Body of pancreas (tissue), 4 donors: ENCODE measurements around the gene FFAR2. TPM values are rescaled to one million over a fixed set of nuclear protein-coding genes. Genes with fewer than 3 reads are reported as not detected.
"Not testable (repeated sequence)": the region's sequence is repeated elsewhere in the genome, so short reads cannot be mapped to it uniquely, and the experiment has no call there.

ENCODE experiments used
- ATAC-seq: fragments of 150-250 bp; one replicate; pipeline ENCODE4 v1.9.1; 2016
- DNase-seq, 4 donors: peaks; one replicate each; pipeline ENCODE4 v3.0.0-alpha.2; 2019
- H3K27ac ChIP-seq, 4 donors: fragments of 200-600 bp; sonication (generic); 1 replicate in 3 of 4; 2 replicates in 1 of 4; pipeline versions ENCODE4 v1.5.1 to v1.6.1; 2016 to 2019; ENCODE audit warnings: mild to moderate bottlenecking in 1 of 4, mixed read lengths in 1 of 4, moderate library complexity in 1 of 4
- H3K27me3 ChIP-seq, 2 donors: fragments of 200-600 bp; sonication (generic); one replicate each; pipeline ENCODE4 v1.6.0; 2016; ENCODE audit warnings: mild to moderate bottlenecking in 1 of 2
- H3K36me3 ChIP-seq, 2 donors: fragments of 200-600 bp; sonication (generic); replicated peaks in 1 of 2; 2 replicates each; pipeline ENCODE4 v1.5.1; 2016; ENCODE audit warnings: low read depth in 2 of 2; ENCODE audit not compliant: insufficient read depth in 1 of 2
- H3K4me1 ChIP-seq: fragments of 200-600 bp; sonication (generic); one replicate; pipeline ENCODE4 v1.6.0; 2016
- H3K4me3 ChIP-seq, 2 donors: fragments of 200-600 bp; sonication (generic); 1 replicate in 1 of 2; 2 replicates in 1 of 2; pipeline ENCODE4 v1.5.1; 2016 to 2019
- H3K9me3 ChIP-seq, 3 donors: fragments of 200-600 bp; sonication (generic); 1 replicate in 2 of 3; 2 replicates in 1 of 3; pipeline ENCODE4 v1.5.1; 2016
- CTCF ChIP-seq, 7 experiments: fragments of 450-650 bp in 4 of 7; fragments of 200-600 bp in 3 of 7; sonication (generic) in 3 of 7; IDR thresholded peaks; one replicate each; pipeline ENCODE4 v1.5.1; 2016 to 2019; ENCODE audit warnings: antibody characterized with exemption in 7 of 7
- POLR2A ChIP-seq, 3 donors: fragments of 450-650 bp; IDR thresholded peaks; one replicate each; pipeline ENCODE4 v1.6.1; 2016; ENCODE audit warnings: antibody characterized with exemption in 3 of 3, mild to moderate bottlenecking in 2 of 3
- WGBS, 2 donors: methylation state at CpG; one replicate each; pipeline ENCODE4 v1.1.5; 2017; 5-methylcytosine and 5-hydroxymethylcytosine counted together
- intact Hi-C: fragments of 100-400 bp; cut with DNase I; formaldehyde crosslinking; loops from one replicate; pipeline ENCODE4 v1.15.1; 2023
- total RNA-seq, 2 donors: library from RNA; depleted of rRNA; stranded (reverse); fragments of >200 nt; gene quantifications; one replicate each; pipeline ENCODE4 v1.1.0, GENCODE V29; 2016

FFAR2 gene
- total RNA-seq, 2 donors from 2014 or later, result not detected

GRCh38 chr19:35400773-35401100 lies 47.3 kb upstream of the FFAR2 start:
- Histone ChIP-seq H3K4me1 (peaks cover 9% of the 10 kb centered on the region), H3K9me3 (no peaks in the 10 kb centered on the region), H3K4me3 (no peak overlapping the region), H3K27ac (no peak overlapping the region), H3K27me3 (no peaks in the 10 kb centered on the region), H3K36me3 (no peaks in the 10 kb centered on the region)
- no peak for TF ChIP-seq CTCF (IDR thresholded peaks at IDR 0.05)
- TF ChIP-seq POLR2A (IDR thresholded peaks at IDR 0.05), result no peak
- no peak for ATAC-seq
- no peak for DNase-seq
- intact Hi-C loops, result no loop called here
- WGBS, 2 donors, result 83 to 93% methylated on average over 7 of the region's 7 CpGs

- intact Hi-C loops, H3K27me3 ChIP-seq, DNase-seq, H3K36me3 ChIP-seq, H3K4me3 ChIP-seq, ATAC-seq, H3K9me3 ChIP-seq, H3K4me1 ChIP-seq, H3K27ac ChIP-seq: not testable (repeated sequence)
- 88 to 90% methylated on average over 9 of the region's 9 CpGs for whole genome bisulfite sequencing, 2 donors
Observed at GRCh38 chr19:35401416-35401815, 46.6 kb upstream of the FFAR2 start.

GRCh38 chr19:35403116-35403760 lies 44.8 kb upstream of the FFAR2 start:
- peak in 1 of 4 donors; percentile 15 for DNase-seq
- no peak for ATAC-seq
- H3K27me3 ChIP-seq, result no peaks in the 10 kb centered on the region
- no peak overlapping the region for H3K4me3 ChIP-seq
- H3K27ac ChIP-seq, result no peak overlapping the region
- H3K9me3 ChIP-seq, result no peaks in the 10 kb centered on the region
- TF ChIP-seq CTCF (IDR thresholded peaks at IDR 0.05), result no peak
- TF ChIP-seq POLR2A (IDR thresholded peaks at IDR 0.05), result no peak
- H3K36me3 ChIP-seq, result no peaks in the 10 kb centered on the region
- no peaks in the 10 kb centered on the region for H3K4me1 ChIP-seq
- intact Hi-C loops, result no loop called here
- WGBS, 2 donors, result 82 to 89% methylated on average over 5 to 8 of the region's 8 CpGs

GRCh38 chr19:35404879-35405622 lies 43.0 kb upstream of the FFAR2 start:
- H3K36me3 ChIP-seq, result no peaks in the 10 kb centered on the region
- H3K4me1 ChIP-seq, result no peaks in the 10 kb centered on the region
- no peaks in the 10 kb centered on the region for H3K27me3 ChIP-seq
- peak in 2 of 4 donors; percentile 40 to 53 for DNase-seq
- H3K4me3 ChIP-seq, result no peak overlapping the region
- no peak for ATAC-seq
- 79 to 80% methylated on average over 10 to 11 of the region's 11 CpGs for WGBS, 2 donors
- no peaks in the 10 kb centered on the region for H3K9me3 ChIP-seq
- intact Hi-C loops, result no loop called here
- no peak overlapping the region for H3K27ac ChIP-seq
- TF ChIP-seq POLR2A (IDR thresholded peaks at IDR 0.05) (no peak), CTCF (IDR thresholded peaks at IDR 0.05) (no peak)

- DNase-seq (no peak), ATAC-seq (no peak)
- intact Hi-C loops, result no loop called here
- Histone ChIP-seq H3K4me3 (no peak overlapping the region), H3K27me3 (no peaks in the 10 kb centered on the region), H3K9me3 (no peaks in the 10 kb centered on the region), H3K36me3 (no peaks in the 10 kb centered on the region), H3K4me1 (no peaks in the 10 kb centered on the region), H3K27ac (no peak overlapping the region)
- TF ChIP-seq CTCF (IDR thresholded peaks at IDR 0.05), result no peak
- WGBS, 2 donors, result 85 to 90% methylated on average over 4 to 6 of the region's 6 CpGs
Observed at GRCh38 chr19:35407619-35408018, 40.4 kb upstream of the FFAR2 start.
